Subcutaneous adipose tissue (tissue), 4 donors: ENCODE results near the gene ELMO1. TPM values are rescaled to one million over a fixed set of nuclear protein-coding genes. Genes with fewer than 3 reads are reported as not detected.

Experiments used
- CTCF ChIP-seq: fragments of 450-650 bp; IDR thresholded peaks from one replicate; pipeline ENCODE4 v1.5.1; 2016; ENCODE audit warnings: low read depth, mild to moderate bottlenecking, control low read depth, antibody characterized with exemption, moderate library complexity
- total RNA-seq, 4 donors: library from RNA; depleted of rRNA; stranded (reverse); fragments of >200 nt; gene quantifications; one replicate each; pipeline ENCODE4 v1.1.0, GENCODE V29; 2016

The ELMO1 gene
- total RNA-seq, 4 donors from 2014 or later: 97.1 to 129 (median 126) TPM

GRCh38 chr7:37267251-37267650 lies 181.4 kb downstream of the ELMO1 start:
- TF ChIP-seq CTCF: no peak

GRCh38 chr7:37265876-37266275 lies 182.8 kb downstream of the ELMO1 start:
- TF ChIP-seq CTCF: no peak

GRCh38 chr7:37265006-37265405 lies 183.7 kb downstream of the ELMO1 start:
- TF ChIP-seq CTCF: no peak

- TF ChIP-seq CTCF: no peak
Measured at GRCh38 chr7:37262181-37262580, 186.5 kb downstream of the ELMO1 start.

- TF ChIP-seq CTCF: no peak
Measured at GRCh38 chr7:37259319-37259821, 189.3 kb downstream of the ELMO1 start.

GRCh38 chr7:37256631-37257030 lies 192.0 kb downstream of the ELMO1 start:
- TF ChIP-seq CTCF: no peak

GRCh38 chr7:37255327-37255944 lies 193.2 kb downstream of the ELMO1 start:
- no peak for TF ChIP-seq CTCF
